Measurements from ENCODE around the gene AUTS2.

The AUTS2 gene

GRCh38 chr7:70545214-70545613 lies 946.9 kb downstream of the AUTS2 start:
- no peak for DNase-seq (ENCODE audit: low read depth)

DNA sequence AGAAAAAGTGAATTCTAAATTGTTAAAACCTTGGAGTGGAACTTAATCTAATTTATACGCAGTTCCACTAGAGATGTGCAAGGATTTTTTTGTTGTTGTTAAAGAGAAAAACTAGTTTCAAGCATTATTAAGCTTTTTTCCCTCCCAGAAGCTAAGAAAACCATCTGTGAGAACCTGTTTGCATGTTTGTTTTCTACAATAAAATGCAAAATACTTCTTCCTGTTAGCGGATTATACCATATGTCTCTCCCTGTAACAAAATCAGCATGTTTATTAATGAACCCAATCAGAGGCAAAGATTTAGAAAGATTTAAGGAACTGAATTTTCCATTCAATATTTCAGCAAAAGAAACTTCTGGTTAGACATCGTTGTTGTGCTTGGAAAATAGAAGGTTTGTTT lies 953.9 kb downstream of the AUTS2 start:
- no peak for DNase-seq (ENCODE audit: low read depth)

DNA sequence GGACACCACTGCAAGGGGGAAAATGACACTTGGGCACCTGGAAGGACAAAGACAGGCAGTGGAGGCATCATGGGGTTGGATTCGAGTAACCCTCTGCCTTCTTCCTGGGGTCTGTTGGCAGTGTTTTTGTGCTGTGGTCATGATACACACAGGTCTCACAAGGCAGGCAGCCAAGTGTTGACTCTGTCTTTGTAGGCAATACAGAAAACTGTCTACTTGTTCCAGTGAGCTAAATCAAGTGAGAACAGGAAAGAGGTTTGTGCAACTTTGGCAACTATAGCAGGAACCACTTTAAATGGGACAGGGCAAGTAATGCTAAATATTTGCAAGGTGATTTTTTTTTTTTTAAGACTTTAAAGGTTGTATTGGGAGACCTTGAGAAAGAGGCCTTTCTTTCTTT lies 955.1 kb downstream of the AUTS2 start:
- no peak for DNase-seq (ENCODE audit: low read depth)

- no peak for DNase-seq (ENCODE audit: low read depth)
Observed at GRCh38 chr7:70554646-70555045, 956.4 kb downstream of the AUTS2 start.

- no peak for DNase-seq (ENCODE audit: low read depth)
Observed at GRCh38 chr7:70556761-70557160, 958.5 kb downstream of the AUTS2 start.

- no peak for DNase-seq (ENCODE audit: low read depth)
Observed at GRCh38 chr7:70557338-70557737, 959.1 kb downstream of the AUTS2 start.

- no peak for DNase-seq (ENCODE audit: low read depth)
Observed at GRCh38 chr7:70559815-70560214, 961.5 kb downstream of the AUTS2 start.

GRCh38 chr7:70563960-70564359 lies 965.7 kb downstream of the AUTS2 start:
- DNase-seq (ENCODE audit: low read depth) = no peak

DNA sequence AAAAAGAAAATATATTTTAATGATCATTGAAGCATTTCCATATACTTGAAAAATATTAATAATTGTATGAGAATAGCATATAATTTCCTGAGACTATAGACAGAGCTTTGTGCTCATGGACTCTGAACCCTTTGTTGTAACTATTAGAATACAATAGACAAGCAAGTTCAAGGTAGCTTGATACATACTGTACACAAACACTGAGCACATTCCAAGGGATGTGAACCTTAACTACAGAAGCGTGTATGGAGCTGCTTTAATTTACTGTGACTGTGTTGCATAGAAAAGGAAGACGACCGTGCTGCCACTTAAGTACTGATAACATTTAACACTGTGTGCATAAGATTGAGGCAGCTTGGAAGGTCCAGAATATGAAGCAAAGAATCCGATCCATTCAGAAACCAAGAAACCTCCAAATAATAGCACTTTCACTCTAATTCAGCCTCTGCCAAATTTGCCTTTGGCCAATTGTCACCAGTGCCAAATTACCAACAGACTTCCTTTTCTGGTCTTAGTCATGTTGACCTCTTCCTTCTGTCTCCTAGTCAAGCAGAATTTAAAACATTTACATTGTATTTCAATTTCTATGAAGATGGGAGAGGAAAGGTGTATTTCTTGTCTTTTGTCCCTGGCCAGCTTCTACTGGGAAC lies 967.6 kb downstream of the AUTS2 start:
- no peak for DNase-seq (ENCODE audit: low read depth)

DNA sequence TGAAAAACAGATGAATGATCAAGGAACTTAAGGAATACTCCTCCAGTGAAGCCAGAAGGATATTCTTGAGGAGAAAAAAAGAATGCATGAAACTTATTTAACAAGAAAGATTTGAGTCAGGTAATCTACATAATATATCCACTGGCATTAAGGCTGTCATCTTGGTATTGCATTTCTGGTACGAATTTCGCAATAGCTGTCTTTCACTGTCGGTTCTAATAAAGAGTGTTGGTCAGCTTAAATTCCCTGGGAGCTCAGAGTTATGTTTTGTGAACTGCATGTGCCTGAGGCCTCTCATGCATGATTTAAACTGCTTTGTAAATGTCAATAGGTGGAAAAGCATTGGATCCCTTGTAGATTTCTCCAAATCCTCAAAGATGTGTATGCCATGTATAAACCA lies 968.4 kb downstream of the AUTS2 start:
- no peak for DNase-seq (ENCODE audit: low read depth)

GRCh38 chr7:70568674-70569334 lies 970.5 kb downstream of the AUTS2 start:
- DNase-seq (ENCODE audit: low read depth) = no peak

GRCh38 chr7:70569335-70569819 lies 971.1 kb downstream of the AUTS2 start:
- no peak for DNase-seq (ENCODE audit: low read depth)

GRCh38 chr7:70570029-70570428 lies 971.8 kb downstream of the AUTS2 start:
- no peak for DNase-seq (ENCODE audit: low read depth)

DNA sequence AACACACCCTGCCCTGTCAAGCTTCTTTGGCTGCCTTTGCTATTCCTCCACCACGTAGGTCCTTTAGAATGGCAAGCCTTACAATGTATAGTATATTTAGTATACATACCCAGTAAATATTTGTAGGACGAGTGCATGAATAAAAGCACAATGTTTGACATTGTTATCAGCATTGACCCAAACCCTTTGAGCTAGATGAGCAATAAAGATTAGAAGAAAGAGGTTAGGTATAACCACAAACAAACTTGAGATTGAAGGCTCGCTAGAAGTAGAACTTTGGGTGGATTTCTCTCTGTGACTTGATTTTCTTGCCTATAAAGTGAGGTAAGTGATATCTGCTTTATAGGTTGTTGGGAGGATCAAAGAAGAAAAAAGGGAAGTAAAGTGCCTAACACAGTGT lies 972.7 kb downstream of the AUTS2 start:
- DNase-seq (ENCODE audit: low read depth) = no peak

DNA sequence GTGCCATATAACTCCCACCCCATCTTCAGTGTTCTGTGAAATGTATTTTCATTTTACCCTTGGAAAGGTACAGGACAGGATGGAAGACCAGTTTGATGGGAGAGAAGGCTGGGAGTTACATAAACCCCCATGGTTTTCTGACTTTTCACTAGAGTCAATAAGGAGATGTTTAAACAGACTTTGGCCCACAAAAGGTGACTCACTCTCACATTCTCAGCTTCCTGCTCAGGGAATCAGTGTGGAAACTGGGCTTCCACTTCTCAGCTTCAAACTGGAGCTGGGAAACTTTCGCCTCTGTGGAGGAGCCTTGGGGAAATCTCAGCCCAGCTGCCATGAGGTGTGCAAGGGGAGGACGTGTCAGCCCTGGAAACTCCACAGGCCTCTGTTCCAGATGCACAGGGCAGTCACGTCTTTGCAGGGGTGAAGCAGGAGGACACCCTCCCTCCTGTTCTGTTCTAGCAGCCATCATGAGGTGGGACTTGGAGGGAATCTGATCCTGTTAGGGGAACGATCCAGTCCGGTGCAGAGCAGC lies 973.2 kb downstream of the AUTS2 start:
- DNase-seq (ENCODE audit: low read depth) = peak; percentile 51

DNA sequence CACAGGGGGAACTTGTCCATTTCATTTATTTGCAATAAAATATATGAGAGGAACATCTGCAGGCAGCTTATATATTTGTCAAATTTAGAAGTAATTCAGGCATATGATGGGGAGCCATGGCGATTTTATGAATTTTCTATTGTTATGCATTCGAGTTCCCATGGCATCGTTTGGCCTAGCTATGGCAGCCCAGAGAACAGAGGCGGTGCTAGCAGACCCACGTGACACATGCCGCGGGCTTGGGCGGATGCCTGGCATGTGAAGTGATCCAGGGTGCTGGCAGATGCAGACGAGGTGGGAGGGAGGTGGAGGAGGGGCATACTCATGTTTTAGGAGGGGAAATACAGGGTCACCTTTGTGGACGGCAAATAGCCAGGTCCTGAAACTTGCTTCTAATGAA lies 973.7 kb downstream of the AUTS2 start:
- no peak for DNase-seq (ENCODE audit: low read depth)

GRCh38 chr7:70572571-70572970 lies 974.3 kb downstream of the AUTS2 start:
- DNase-seq (ENCODE audit: low read depth) = no peak

DNA sequence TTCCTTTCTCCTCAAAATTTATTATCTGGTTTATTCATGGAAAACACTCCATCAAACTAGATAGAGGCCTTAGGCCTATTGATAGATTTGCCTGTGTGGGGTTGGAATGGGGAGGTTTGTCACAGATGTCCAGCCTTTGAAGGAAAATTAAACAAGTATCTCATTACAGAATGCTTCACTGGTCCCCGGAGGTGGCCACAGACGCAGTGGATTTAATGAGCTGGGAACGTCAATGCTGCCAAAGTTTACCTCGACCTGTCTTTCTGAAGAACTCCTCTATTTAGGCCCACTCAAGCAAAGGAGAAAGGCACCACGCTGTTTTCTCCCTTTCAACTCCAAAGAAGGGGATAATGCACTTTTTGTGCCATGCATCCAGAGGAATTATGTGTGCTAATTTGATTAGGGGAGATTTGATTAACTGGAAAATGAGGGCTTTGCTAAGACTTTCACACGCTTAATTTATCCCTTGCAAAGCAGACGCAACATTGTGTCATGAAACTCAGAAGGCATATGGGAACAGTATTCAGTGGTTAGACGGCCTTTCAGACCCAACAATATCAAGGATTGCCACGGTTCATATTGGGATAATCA lies 974.9 kb downstream of the AUTS2 start:
- DNase-seq (ENCODE audit: low read depth) = no peak

GRCh38 chr7:70573696-70574095 lies 975.4 kb downstream of the AUTS2 start:
- DNase-seq (ENCODE audit: low read depth) = no peak

DNA sequence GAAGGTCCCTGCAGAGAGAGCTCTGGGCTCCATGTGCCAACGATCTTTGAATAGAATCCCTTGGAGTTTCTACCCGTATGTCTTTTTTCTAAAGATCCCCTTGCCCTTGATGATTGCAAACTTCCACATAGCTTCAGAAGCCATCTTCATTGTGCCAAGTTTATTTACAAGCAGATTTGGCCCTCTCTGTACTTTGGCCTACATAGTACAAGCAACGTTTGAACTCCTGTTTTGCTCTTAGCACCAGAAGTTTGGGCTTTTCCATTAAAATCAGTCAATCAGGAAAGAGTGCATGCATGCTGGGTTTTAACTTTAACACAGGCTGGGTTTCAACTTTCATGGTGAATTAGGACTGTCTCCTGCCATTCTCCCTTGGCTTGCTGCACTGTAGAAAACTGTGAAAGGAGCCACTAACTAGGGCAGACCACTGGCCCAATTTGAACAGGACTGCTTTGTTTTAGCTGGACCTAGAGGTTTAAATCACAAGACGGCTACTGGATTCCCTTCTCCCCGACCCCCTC lies 976.1 kb downstream of the AUTS2 start:
- DNase-seq (ENCODE audit: low read depth) = no peak

GRCh38 chr7:70574970-70575799 lies 976.9 kb downstream of the AUTS2 start:
- peak; percentile 3 for DNase-seq (ENCODE audit: low read depth)

DNA sequence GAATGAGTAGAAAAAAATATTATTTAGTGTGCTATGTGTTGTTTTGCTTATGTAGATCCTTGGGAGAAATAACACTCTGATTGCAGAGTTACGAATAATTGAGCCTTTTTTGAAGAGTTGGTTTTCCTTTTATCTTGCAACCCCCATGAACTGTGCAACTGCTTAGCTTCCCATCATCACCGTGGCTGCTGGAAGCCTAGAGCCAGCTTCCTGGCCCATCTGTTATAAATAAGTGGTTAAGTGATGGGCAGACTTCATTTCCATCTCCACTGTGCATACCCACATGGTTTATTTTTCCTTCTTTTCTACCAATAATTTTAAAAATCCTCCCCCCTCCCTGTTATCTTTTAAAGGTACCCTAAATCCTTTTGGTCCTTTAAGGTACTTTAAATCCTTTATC lies 978.8 kb downstream of the AUTS2 start:
- no peak for DNase-seq (ENCODE audit: low read depth)

All from ELR (cell line).